Measurements from ENCODE around the gene RBM23. TPM values are rescaled to one million over a fixed set of nuclear protein-coding genes. Genes with fewer than 3 reads are reported as not detected.
"Not testable (repeated sequence)": the region's sequence is repeated elsewhere in the genome, so short reads cannot be mapped to it uniquely, and the experiment has no call there.

Gene RBM23
- total and polyA plus RNA-seq, 9 of the 15 experiments (the other 6 are each of a cell fraction or from before 2014, with no cell fraction given) = 46.0 to 102 (median 58.5) TPM

GRCh38 chr14:22915886-22916521 is 2.9 kb downstream of the RBM23 start (continued):
- no peak for TF ChIP-seq BCLAF1 (IDR thresholded peaks at IDR 0.05; ENCODE audit: borderline replicate concordance in 1 of 2, control insufficient read depth in 1 of 2, low read depth in 2 of 2, low read length in 1 of 2)
- TF ChIP-seq TRIM24 (IDR thresholded peaks at IDR 0.05) = peak in 1 of 2 experiments; percentile 51; a peak in 1 of 4 replicates
- no peak for TF ChIP-seq MTF1 (CRISPR knock-in tag; IDR thresholded peaks at IDR 0.05; ENCODE audit: borderline replicate concordance)
- TF ChIP-seq ZNF121 (CRISPR knock-in tag; conservative IDR thresholded peaks at IDR 0.05) = peak; percentile 15; the same call in 1 of the 2 replicates
- TF ChIP-seq CEBPG (CRISPR knock-in tag; IDR thresholded peaks at IDR 0.05) = peak; percentile 72
- peak; percentile 71 to 86 for TF ChIP-seq CEBPG (tag; conservative IDR thresholded peaks at IDR 0.05 in 1 of 2, IDR thresholded peaks at IDR 0.05 in 1 of 2)

- H3K4me1 ChIP-seq (replicated peaks in 1 of 2; ENCODE audit: control insufficient read depth in 2 of 2, insufficient read depth in 2 of 2, low read length in 2 of 2); ATAC-seq; in situ Hi-C loops (cut with MboI): not testable (repeated sequence)
These were observed 4.1 kb downstream of the RBM23 start for GRCh38 chr14:22914836-22915235.

More at GRCh38 chr14:22914836-22915235, 4.1 kb downstream of the RBM23 start:
- H4K20me1 ChIP-seq (replicated peaks; ENCODE audit: control insufficient read depth, insufficient read depth, low read length); FAIRE-seq; H3K9ac ChIP-seq (ENCODE audit: insufficient read depth in 1 of 2, low read depth in 2 of 2, low read length in 2 of 2); H2AFZ ChIP-seq (ENCODE audit: low read depth, low read length); DNase-seq (ENCODE audit: extremely low read depth in 1 of 4, low spot score in 3 of 4); H3K9me1 ChIP-seq (ENCODE audit: control insufficient read depth, insufficient read depth, low read length); CTCF ChIA-PET (ENCODE audit: low intra/inter-chr PET ratio); BruUV-seq (replicated peaks); H3K9me3 ChIP-seq (replicated peaks; ENCODE audit: control insufficient read depth, insufficient read depth, low read depth, low read length); H3K27me3 ChIP-seq (ENCODE audit: control insufficient read depth in 2 of 2, insufficient read depth in 2 of 2, low read length in 2 of 2); H3K27ac ChIP-seq (ENCODE audit: extremely low read depth, low read depth, low read length); H3K4me3 ChIP-seq; H3K4me2 ChIP-seq (ENCODE audit: insufficient read depth, low read length): not testable (repeated sequence)
- 0 out of 2 replicates have a peak, but pooled peaks have one; percentile 4 for TF ChIP-seq RBFOX2 (IDR thresholded peaks at IDR 0.05; ENCODE audit: low read depth, low read length)
- Histone ChIP-seq H3K79me2 (ENCODE audit: control insufficient read depth, insufficient read depth, low read length) (peaks cover 65% of the 10 kb centered on the region), H3K36me3 (ENCODE audit: control insufficient read depth, insufficient read depth, low read length) (peaks cover 44% of the 10 kb centered on the region)
- intact Hi-C loops (cut with micrococcal nuclease) = loop anchor here (5.0 kb wide), 1 partner anchor 43 kb away; the partner anchor contains the start of gene LRP10
- WGBS (ENCODE audit: insufficient coverage, low coverage, missing lambda C conversion rate) = 91% methylated on average over 3 of the region's 4 CpGs
- POLR2A ChIA-PET = interaction anchor here (0.6 to 2.2 kb wide), 6 partner anchors 11 to 551 kb away, joined by 3 to 7 read pairs (median 4); partner anchors contain the start of genes LRP10 and PRMT5

Measured in K562 (cell line).